GM12878 (cell line): ENCODE results near the gene CLDN7. TPM values are rescaled to one million over a fixed set of nuclear protein-coding genes. Genes with fewer than 3 reads are reported as not detected.

Experiments
- ATAC-seq: fragments of 200-7000 bp; cut with Tn5 transposase; 3 replicates; pipeline ENCODE4 v1.9.1; 2020; ENCODE audit warnings: mild to moderate bottlenecking, moderate library complexity
- BruUV-seq: library from RNA; stranded (reverse); fragments of 400-500 nt; replicated peaks from 2 replicates; lab custom pipeline; 2021; lab: Mats Ljungman, UMichigan
- CTCF ChIA-PET: fragments of 300-600 bp; sonication (Branson Sonifier 250); formaldehyde crosslinking; extraction: SDS; loops from one replicate; lab custom pipeline; 2021; ENCODE audit warnings: inconsistent platforms; lab: Yijun Ruan, JAX
- POLR2A ChIA-PET: fragments of 350-600 bp; formaldehyde crosslinking; extraction: SDS; loops from one replicate; lab custom pipeline; 2021; ENCODE audit warnings: inconsistent platforms; lab: Charles Lee
- RAD21 ChIA-PET: fragments of 300-600 bp; sonication (Branson Sonifier 250); formaldehyde crosslinking; loops from one replicate; lab custom pipeline; 2023; ENCODE audit warnings: antibody characterized with exemption; ENCODE audit not compliant: unreplicated experiment; lab: Charles Lee
- SMC1A ChIA-PET: fragments of 300-600 bp; sonication (Branson Sonifier 250); formaldehyde crosslinking; loops from one replicate; lab custom pipeline; 2023; ENCODE audit not compliant: unreplicated experiment, uncharacterized antibody; lab: Charles Lee
- DNase-seq: peaks from one replicate; pipeline ENCODE4 v3.0.0-alpha.2; 2011; ENCODE audit warnings: low read depth, low spot score
- FAIRE-seq: peaks from 3 replicates; lab custom pipeline; 2011; peaks lifted over from hg19 to GRCh38; lab: Jason Lieb, UNC
- H2AFZ ChIP-seq: 2 replicates; pipeline ENCODE4 v1.6.0; 2011; ENCODE audit warnings: low read depth, low read length, control low read depth; ENCODE audit not compliant: control insufficient read depth
- H3K27ac ChIP-seq: 2 replicates; pipeline ENCODE4 v1.5.1; 2011; ENCODE audit warnings: control low read depth; ENCODE audit not compliant: control insufficient read depth, insufficient read depth
- H3K27me3 ChIP-seq, 2 experiments: replicated peaks in 1 of 2; 2 replicates each; pipeline versions ENCODE4 v1.6.0 to v1.6.1; 2011; ENCODE audit warnings: low read length in 1 of 2; ENCODE audit not compliant: control insufficient read depth in 2 of 2, insufficient read depth in 2 of 2
- H3K36me3 ChIP-seq, 2 experiments: 2 replicates each; pipeline ENCODE4 v1.5.1; 2011; ENCODE audit warnings: low read length in 1 of 2; ENCODE audit not compliant: control insufficient read depth in 2 of 2, insufficient read depth in 2 of 2
- H3K4me1 ChIP-seq: 2 replicates; pipeline ENCODE4 v1.6.1; 2011; ENCODE audit warnings: mild to moderate bottlenecking, low read length, moderate library complexity, mixed read lengths; ENCODE audit not compliant: control insufficient read depth, insufficient read depth
- H3K4me2 ChIP-seq: 2 replicates; pipeline ENCODE4 v1.6.0; 2011; ENCODE audit warnings: control low read depth; ENCODE audit not compliant: control insufficient read depth, insufficient read depth
- H3K4me3 ChIP-seq: fragments of 200-600 bp; sonication (generic); 2 replicates; pipeline ENCODE4 v1.5.1; 2016
- H3K79me2 ChIP-seq: 2 replicates; pipeline ENCODE4 v1.6.0; 2011; ENCODE audit warnings: low read length; ENCODE audit not compliant: control insufficient read depth, insufficient read depth
- H3K9ac ChIP-seq: 2 replicates; pipeline ENCODE4 v1.8.0; 2011; ENCODE audit warnings: low read length, control low read depth, mixed read lengths; ENCODE audit not compliant: control insufficient read depth, insufficient read depth
- H3K9me3 ChIP-seq: replicated peaks from 3 replicates; pipeline ENCODE4 v1.5.1; 2011; ENCODE audit warnings: mild to moderate bottlenecking, low read length; ENCODE audit not compliant: control insufficient read depth, insufficient read depth
- H4K20me1 ChIP-seq: 2 replicates; pipeline ENCODE4 v1.6.0; 2011; ENCODE audit not compliant: control insufficient read depth, insufficient read depth
- BMI1 ChIP-seq: fragments of 450-650 bp; IDR thresholded peaks from 2 replicates; pipeline ENCODE4 v1.6.1; 2016; ENCODE audit warnings: mild to moderate bottlenecking, moderate library complexity, borderline replicate concordance
- FOXK2 ChIP-seq: fragments of 450-650 bp; IDR thresholded peaks from 2 replicates; pipeline ENCODE4 v1.6.1; 2017; ENCODE audit warnings: mild to moderate bottlenecking, moderate library complexity
- POLR2AphosphoS2 ChIP-seq: IDR thresholded peaks from 2 replicates; pipeline ENCODE4 v1.6.1; 2011; ENCODE audit warnings: low read depth, mild to moderate bottlenecking, low read length, improper control_type of control experiment, moderate library complexity
- YBX1 ChIP-seq: fragments of 450-650 bp; IDR thresholded peaks from 2 replicates; pipeline ENCODE4 v1.6.1; 2016; ENCODE audit warnings: antibody characterized with exemption
- WGBS: methylation state at CpG from one replicate; pipeline ENCODE4 v1.1.6; 2016; ENCODE audit warnings: low lambda C conversion rate; ENCODE audit not compliant: insufficient replicate concordance, insufficient coverage; ENCODE audit errors: missing lambda C conversion rate; 5-methylcytosine and 5-hydroxymethylcytosine counted together
- in situ Hi-C: fragments of 300-500 bp; cut with MboI; formaldehyde crosslinking; loops from 9 replicates; pipeline ENCODE4 v1.14.3; 2018; ENCODE audit warnings: mixed read lengths
- intact Hi-C: fragments of 100-400 bp; cut with micrococcal nuclease; formaldehyde crosslinking; loops from one replicate; pipeline ENCODE4 v1.14.2; 2022; ENCODE audit not compliant: unreplicated experiment
- polyA plus RNA-seq, 11 experiments: library from polyadenylated mRNA; depleted of rRNA in 4 of 11; unstranded in 6 of 11; stranded (reverse) in 5 of 11; fragments of >200 nt; fragmentation: Nextera tagmentation in 4 of 11; fragmentation: Illumina TruSeq in 1 of 11; extraction: Ambion mirVana in 4 of 11; extraction: Trizol in 1 of 11; gene quantifications; 1 replicate in 1 of 11; 2 replicates in 10 of 11; pipeline versions ENCODE4 v1.2.1 to v1.2.3, GENCODE V29; 2011 to 2016; ENCODE audit warnings: inconsistent platforms in 2 of 11, missing spikeins in 2 of 11, low read depth in 1 of 11
- total RNA-seq, 4 experiments: library from RNA; depleted of rRNA in 3 of 4; stranded (reverse); fragments of >200 nt in 3 of 4; fragmentation: Illumina TruSeq in 1 of 4; extraction: Trizol in 1 of 4; gene quantifications; 2 replicates each; pipeline versions ENCODE4 v1.2.1 to v1.2.3, GENCODE V29; 2013 to 2021
- TF ChIP-seq, protein P1 (sequence below): IDR thresholded peaks from 2 replicates; pipeline ENCODE4 v1.6.1; 2012; ENCODE audit warnings: low read depth, low read length, improper control_type of control experiment
- TF ChIP-seq, protein P2 (sequence below): IDR thresholded peaks from 2 replicates; pipeline ENCODE4 v1.6.1; 2012; ENCODE audit warnings: mild to moderate bottlenecking, low read depth, low read length

CLDN7 gene
- total and polyA plus RNA-seq, 10 of the 15 experiments (the other 5 are each of a cell fraction or from before 2014, with no cell fraction given): 0.19 to 1.3 (median 0.36) TPM; not detected in 5

DNA sequence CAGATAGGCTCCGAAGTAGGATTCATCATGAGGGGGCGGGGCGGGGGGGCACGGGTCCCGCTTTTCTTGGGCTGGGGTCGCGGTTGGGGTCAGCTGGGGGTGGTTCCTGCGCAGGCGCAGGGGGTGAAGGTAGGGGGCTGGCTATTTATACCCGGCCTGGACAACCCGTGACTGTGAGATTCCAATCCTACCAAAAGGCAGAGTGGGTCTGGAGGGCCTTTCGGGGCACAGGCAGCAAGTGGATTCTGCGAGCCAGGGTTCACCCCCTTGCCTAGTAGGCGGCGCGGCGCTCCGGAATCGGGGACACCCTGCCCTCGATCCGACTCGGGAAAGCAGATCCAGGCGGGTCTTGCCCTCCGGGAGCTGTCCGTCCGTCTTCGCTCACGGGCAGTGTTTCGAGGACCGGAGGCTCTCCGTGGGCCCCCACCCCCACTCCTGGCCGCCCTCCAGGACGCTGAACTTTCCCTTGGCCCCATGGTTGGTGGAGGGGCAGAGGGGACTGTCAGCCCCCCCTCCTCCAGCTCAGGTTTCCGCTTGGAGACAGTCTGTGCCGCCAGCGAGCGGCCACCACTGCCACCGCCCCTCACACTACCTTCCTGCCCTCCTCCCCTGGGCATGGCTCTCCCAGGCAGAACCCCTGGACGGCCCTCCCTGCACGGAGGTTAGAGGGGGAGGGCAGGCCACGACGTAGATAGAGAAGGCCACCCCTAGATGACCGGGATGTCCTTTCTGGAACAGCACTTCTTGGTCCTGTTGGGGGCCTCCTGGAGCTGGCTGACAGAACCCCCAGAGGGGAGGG lies 19.9 kb upstream of the CLDN7 start:
- DNase-seq (no peak), FAIRE-seq (no peak), ATAC-seq (no peak)
- H3K9ac ChIP-seq: no peak overlapping the region
- peak overlapping the region; percentile 56 for H3K4me3 ChIP-seq
- H4K20me1 ChIP-seq: no peaks in the 10 kb centered on the region; the same call in 1 of the 2 replicates
- no peak for TF ChIP-seq YBX1
- TF ChIP-seq, protein P1, sequence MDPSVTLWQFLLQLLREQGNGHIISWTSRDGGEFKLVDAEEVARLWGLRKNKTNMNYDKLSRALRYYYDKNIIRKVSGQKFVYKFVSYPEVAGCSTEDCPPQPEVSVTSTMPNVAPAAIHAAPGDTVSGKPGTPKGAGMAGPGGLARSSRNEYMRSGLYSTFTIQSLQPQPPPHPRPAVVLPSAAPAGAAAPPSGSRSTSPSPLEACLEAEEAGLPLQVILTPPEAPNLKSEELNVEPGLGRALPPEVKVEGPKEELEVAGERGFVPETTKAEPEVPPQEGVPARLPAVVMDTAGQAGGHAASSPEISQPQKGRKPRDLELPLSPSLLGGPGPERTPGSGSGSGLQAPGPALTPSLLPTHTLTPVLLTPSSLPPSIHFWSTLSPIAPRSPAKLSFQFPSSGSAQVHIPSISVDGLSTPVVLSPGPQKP: no peak
- no peak for TF ChIP-seq FOXK2
- TF ChIP-seq, protein P2, sequence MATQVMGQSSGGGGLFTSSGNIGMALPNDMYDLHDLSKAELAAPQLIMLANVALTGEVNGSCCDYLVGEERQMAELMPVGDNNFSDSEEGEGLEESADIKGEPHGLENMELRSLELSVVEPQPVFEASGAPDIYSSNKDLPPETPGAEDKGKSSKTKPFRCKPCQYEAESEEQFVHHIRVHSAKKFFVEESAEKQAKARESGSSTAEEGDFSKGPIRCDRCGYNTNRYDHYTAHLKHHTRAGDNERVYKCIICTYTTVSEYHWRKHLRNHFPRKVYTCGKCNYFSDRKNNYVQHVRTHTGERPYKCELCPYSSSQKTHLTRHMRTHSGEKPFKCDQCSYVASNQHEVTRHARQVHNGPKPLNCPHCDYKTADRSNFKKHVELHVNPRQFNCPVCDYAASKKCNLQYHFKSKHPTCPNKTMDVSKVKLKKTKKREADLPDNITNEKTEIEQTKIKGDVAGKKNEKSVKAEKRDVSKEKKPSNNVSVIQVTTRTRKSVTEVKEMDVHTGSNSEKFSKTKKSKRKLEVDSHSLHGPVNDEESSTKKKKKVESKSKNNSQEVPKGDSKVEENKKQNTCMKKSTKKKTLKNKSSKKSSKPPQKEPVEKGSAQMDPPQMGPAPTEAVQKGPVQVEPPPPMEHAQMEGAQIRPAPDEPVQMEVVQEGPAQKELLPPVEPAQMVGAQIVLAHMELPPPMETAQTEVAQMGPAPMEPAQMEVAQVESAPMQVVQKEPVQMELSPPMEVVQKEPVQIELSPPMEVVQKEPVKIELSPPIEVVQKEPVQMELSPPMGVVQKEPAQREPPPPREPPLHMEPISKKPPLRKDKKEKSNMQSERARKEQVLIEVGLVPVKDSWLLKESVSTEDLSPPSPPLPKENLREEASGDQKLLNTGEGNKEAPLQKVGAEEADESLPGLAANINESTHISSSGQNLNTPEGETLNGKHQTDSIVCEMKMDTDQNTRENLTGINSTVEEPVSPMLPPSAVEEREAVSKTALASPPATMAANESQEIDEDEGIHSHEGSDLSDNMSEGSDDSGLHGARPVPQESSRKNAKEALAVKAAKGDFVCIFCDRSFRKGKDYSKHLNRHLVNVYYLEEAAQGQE: no peak
- no peak for TF ChIP-seq BMI1
- no peak for TF ChIP-seq POLR2AphosphoS2
- H3K36me3 ChIP-seq: no peaks in the 10 kb centered on the region
- ChIA-PET RAD21 (interaction anchor here (0.6 to 2.3 kb wide), 3 partner anchors 14 to 407 kb away, joined by 4 to 11 read pairs (median 4); no protein-coding TSS in a partner anchor), CTCF (interaction anchor here (0.6 to 10.3 kb wide), 10 partner anchors 16 to 236 kb away, joined by 3 to 102 read pairs (median 4); partner anchors contain the start of gene ACAP1), POLR2A (interaction anchor here (0.6 to 1.7 kb wide), 6 partner anchors 14 to 73 kb away, joined by 3 to 6 read pairs (median 3); partner anchors contain the start of gene TMEM95), SMC1A (interaction anchor here (1.0 to 1.7 kb wide), 4 partner anchors 14 to 73 kb away, joined by 4 to 10 read pairs (median 4); partner anchors contain the start of genes ACAP1 and TMEM95)
- H3K4me2 ChIP-seq: peak overlapping the region; percentile 98
- H3K9me3 ChIP-seq: no peaks in the 10 kb centered on the region
- no peak overlapping the region for H3K27ac ChIP-seq
- in situ Hi-C loops (no loop called here), intact Hi-C loops (loop anchor here (2.0 kb wide), 1 partner anchor 63 kb away; no protein-coding TSS in a partner anchor)
- no peaks in the 10 kb centered on the region; a peak in 2 of 4 replicates for H3K27me3 ChIP-seq
- BruUV-seq: no TSS peak
- peaks cover 8% of the 10 kb centered on the region for H3K4me1 ChIP-seq
- WGBS: 20% methylated on average over 37 of the region's 43 CpGs
- no peak overlapping the region for H2AFZ ChIP-seq
- H3K79me2 ChIP-seq: no peaks in the 10 kb centered on the region
